ENCODE measurements around the gene GULP1.

Gene GULP1

DNA sequence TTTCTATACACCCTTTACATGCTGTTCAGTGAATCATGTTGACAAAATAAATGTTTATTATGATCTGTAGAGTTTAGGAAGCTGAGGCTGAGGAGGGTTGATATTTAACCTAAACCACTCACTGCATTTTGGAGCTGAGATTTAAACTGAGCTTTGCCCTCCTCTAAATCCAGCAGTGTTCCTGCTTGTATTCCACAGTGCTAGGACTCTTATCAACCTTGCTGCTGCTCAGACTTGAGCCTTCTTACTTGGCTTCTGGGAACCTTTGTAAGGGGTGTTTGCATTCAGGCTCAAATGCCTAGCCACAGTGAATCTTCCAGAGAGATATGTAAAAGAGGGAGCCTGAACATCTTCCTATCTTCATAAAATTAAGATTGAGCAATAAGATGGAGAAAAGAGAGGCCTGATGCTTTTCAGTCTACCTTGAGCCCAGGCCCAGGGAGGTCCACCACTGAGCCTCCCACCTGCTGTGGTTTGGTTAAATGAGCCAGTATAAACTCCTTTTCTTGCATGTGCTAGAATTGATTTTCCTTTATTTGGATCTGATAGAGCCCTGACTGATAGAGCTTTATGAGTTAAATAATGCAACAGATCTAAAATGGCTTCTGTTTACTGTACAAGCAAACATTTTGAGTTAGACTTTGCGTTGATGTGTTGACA, 149.7 kb downstream of the GULP1 start:
- TF ChIP-seq CTCF (conservative IDR thresholded peaks at IDR 0.05; ENCODE audit: low read depth) = no peak
- CTCF ChIA-PET = no interaction called here
- H3K27ac ChIP-seq = no peak overlapping the region
- POLR2A ChIA-PET (ENCODE audit: low non-redundant PET) = no interaction called here
- DNase-seq (ENCODE audit: low spot score) = no peak

DNA sequence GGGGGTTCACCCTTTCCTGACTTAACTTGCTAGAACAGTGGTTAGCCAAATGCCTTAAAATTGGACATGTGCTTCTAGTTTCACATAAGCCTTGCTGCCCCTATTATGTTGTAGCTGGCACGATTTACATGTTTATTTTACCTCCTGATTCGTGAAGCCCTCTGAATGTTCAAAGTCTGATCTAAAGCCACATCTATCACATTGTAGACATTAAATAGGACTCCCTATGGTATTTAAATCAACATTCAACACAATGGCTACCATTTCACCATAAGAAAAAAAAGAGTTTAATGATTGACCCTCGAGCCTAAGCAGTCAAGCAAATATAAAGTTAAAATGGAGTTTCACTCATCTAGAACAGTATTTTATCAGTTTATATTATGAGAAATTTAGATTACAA, 151.5 kb downstream of the GULP1 start:
- ChIA-PET POLR2A (ENCODE audit: low non-redundant PET) (no interaction called here), CTCF (interaction anchor here (0.7 kb wide), 1 partner anchor 522 kb away, joined by 3 read pairs; no protein-coding TSS in a partner anchor)
- no peak for DNase-seq (ENCODE audit: low spot score)

GRCh38 chr2:188444106-188444835, 152.6 kb downstream of the GULP1 start:
- no peak for TF ChIP-seq CTCF (conservative IDR thresholded peaks at IDR 0.05; ENCODE audit: low read depth)
- POLR2A ChIA-PET (ENCODE audit: low non-redundant PET) = no interaction called here
- no peak for DNase-seq (ENCODE audit: low spot score)
- no peak overlapping the region for H3K27ac ChIP-seq
- CTCF ChIA-PET = interaction anchor here (0.6 kb wide), 1 partner anchor 50 kb away, joined by 4 read pairs; no protein-coding TSS in a partner anchor

More for the DNA sequence above, 151.5 kb downstream of the GULP1 start:
- no peak for TF ChIP-seq CTCF (conservative IDR thresholded peaks at IDR 0.05; ENCODE audit: low read depth)
- H3K27ac ChIP-seq = no peak overlapping the region

DNA sequence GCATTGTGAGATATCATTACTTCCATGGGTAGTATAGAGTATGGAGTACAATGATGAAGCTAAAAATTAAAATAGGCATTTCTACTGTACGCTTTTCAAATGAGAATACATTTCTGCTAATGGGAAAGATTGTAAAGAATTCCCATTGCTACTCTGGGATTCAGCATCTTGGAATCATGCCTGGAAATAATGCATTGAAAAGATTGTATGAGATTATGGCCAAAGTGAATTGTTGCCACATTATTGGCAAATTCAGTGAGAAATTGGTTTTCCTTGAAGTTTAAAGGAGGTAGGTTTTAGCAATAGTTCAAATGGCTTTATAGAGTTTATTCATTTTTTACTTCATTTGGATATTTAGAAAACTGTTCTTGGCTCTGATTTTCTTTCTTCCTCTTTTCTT, 157.9 kb downstream of the GULP1 start:
- POLR2A ChIA-PET (ENCODE audit: low non-redundant PET) = no interaction called here
- CTCF ChIA-PET = no interaction called here

GRCh38 chr2:188449971-188450370, 158.3 kb downstream of the GULP1 start:
- TF ChIP-seq CTCF (conservative IDR thresholded peaks at IDR 0.05; ENCODE audit: low read depth) = no peak
- ChIA-PET POLR2A (ENCODE audit: low non-redundant PET) (no interaction called here), CTCF (no interaction called here)
- no peak overlapping the region for H3K27ac ChIP-seq
- DNase-seq (ENCODE audit: low spot score) = no peak

More for the DNA sequence above, 157.9 kb downstream of the GULP1 start:
- no peak for DNase-seq (ENCODE audit: low spot score)
- no peak for TF ChIP-seq CTCF (conservative IDR thresholded peaks at IDR 0.05; ENCODE audit: low read depth)
- H3K27ac ChIP-seq = no peak overlapping the region

GRCh38 chr2:188450732-188451483, 159.2 kb downstream of the GULP1 start:
- TF ChIP-seq CTCF (conservative IDR thresholded peaks at IDR 0.05; ENCODE audit: low read depth) = no peak
- CTCF ChIA-PET = no interaction called here
- POLR2A ChIA-PET (ENCODE audit: low non-redundant PET) = no interaction called here
- DNase-seq (ENCODE audit: low spot score) = no peak
- no peak overlapping the region for H3K27ac ChIP-seq

All from RWPE1 (cell line).